Stimulated activated CD8-positive, alpha-beta memory T cell treated with anti-CD3 and anti-CD28 coated beads, Interleukin-15, amount 100 ng/mL, for 48 hours (primary cell): ENCODE data around the gene NFATC1.
A peak's percentile ranks its signal among the peaks of the same experiment; 100 is the strongest.

ENCODE experiments used
- DNase-seq, 2 donors: peaks; one replicate each; pipeline ENCODE4 v3.0.0-alpha.2; 2020; ENCODE audit warnings: low read depth in 2 of 2

The NFATC1 gene

DNA sequence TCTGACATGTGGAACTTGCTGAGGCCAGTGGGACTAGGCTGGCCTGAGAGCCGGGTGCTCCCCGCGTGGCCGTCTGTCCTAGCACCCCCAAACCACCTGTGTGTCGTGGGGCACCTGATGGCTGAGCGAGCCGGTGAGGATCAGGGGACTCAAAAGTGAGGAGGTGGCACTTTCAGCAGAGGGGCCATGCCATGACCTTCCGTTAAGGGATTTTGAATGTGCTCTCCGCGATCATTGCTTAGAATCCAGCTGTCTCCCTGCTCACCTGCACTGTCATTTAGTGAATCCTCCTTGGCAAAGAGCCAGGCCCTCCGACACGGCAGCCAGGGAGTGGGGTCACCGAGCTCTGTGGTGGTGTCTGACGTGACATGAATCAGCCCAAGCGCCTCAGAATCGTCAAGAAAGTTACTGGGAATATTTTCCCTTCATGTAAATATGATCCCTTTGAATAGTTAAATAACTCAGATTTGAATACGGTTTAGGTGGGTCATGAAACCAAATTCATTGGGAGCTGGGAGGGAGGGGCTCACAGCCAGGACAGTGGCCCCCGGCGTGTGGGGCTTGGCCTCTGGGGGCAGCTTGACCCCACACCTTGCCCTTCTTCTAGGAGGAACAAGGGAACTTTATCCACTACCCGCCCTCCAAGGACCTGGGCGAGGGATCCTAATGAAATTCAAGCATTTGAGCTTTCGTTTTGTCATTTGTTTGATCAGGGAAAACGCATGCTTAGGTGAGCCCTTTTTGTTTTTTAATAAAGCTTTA is 9.5 kb downstream of the NFATC1 start:
- DNase-seq: peak in 1 of 2 donors; percentile 56

DNA sequence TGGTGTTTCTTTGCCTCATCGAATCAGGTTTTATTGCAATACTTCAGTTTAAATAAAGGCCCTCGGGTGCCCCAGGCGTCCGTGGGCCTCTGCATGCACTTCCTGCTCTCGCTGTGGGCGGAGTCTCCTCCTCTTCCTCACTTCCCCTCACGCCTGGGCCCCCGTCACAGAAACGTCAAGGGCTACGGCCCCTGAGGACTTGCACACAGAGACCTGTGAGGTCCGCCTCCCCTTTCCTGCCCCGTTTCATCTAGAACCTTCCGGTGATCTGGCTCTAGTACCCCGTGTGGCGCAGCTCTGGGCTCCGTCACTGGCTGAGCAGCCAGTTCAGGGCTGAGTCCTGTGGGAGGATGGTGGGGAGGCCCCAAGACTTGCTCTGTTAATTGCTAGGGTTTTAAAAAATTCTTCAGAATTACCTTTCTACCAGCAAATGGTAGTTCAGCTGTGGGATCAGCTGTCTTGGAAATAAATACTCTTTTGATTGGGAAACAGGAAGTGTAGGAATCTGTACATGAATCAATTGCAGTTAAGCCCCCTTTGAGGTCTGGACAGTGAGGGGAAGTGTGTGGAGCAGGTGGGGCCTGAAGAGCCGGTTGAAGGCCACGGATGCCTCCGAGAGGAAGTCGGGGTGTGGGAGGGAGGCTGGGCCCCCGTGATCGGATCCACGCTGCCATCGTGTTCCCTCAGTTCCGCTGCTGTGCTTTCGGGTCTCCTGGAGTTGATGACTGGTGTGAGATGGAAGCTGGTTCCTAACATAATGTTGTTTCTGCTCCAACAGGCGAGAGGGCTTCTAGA is 10.2 kb downstream of the NFATC1 start:
- peak; percentile 78 to 85 for DNase-seq

DNA sequence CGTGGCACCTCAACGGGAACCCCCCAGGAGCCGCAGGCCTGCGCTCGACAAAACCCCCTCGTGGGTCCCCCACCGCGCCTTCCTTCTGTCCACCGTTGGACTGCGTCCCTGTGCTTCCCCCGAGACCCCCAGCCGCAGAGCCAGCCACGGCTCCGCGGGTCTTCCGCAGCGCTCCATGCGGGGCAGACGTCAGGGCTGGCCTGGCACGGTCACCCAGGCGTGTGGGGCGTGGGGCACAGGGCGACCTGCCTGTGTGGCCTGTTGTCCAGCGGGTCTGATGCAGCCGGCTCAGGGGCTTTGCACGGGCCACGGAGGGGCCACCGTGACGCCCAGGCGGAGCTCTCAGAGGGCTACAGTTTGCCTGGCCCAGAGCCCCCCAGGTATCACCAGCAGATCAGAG is 11.0 kb downstream of the NFATC1 start:
- DNase-seq: no peak

DNA sequence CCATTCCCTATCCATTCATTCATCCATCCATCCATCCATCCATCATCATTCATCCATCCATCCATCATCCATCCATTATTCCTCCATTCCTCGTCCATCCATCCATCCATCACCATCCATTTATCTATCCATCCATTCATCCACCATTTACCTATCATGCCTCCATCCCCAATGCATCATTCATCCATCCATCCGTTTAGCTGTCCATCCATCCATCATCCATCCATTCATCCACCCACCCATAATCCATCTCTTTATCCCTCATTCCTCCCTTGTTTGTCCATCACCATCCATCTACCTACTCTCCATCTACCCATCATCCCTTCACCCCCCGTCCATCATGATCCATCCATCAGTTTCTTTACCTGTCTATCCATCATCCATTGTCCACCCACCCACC is 13.6 kb downstream of the NFATC1 start:
- no peak for DNase-seq

DNA sequence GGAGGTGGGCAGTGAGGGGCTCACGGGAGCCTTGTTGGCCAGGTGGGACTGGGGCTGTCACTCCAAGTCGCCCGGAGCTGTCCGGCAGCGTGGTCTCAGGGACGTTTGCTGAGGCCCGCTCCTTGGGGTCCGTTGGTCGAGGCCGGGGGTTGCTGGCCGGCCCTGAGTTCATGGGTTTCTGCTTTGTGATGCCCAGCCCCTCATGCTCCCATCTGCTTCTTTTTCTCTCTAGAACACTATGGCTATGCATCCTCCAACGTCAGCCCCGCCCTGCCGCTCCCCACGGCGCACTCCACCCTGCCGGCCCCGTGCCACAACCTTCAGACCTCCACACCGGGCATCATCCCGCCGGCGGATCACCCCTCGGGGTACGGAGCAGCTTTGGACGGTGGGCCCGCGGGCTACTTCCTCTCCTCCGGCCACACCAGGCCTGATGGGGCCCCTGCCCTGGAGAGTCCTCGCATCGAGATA is 14.5 kb downstream of the NFATC1 start:
- DNase-seq: no peak

DNA sequence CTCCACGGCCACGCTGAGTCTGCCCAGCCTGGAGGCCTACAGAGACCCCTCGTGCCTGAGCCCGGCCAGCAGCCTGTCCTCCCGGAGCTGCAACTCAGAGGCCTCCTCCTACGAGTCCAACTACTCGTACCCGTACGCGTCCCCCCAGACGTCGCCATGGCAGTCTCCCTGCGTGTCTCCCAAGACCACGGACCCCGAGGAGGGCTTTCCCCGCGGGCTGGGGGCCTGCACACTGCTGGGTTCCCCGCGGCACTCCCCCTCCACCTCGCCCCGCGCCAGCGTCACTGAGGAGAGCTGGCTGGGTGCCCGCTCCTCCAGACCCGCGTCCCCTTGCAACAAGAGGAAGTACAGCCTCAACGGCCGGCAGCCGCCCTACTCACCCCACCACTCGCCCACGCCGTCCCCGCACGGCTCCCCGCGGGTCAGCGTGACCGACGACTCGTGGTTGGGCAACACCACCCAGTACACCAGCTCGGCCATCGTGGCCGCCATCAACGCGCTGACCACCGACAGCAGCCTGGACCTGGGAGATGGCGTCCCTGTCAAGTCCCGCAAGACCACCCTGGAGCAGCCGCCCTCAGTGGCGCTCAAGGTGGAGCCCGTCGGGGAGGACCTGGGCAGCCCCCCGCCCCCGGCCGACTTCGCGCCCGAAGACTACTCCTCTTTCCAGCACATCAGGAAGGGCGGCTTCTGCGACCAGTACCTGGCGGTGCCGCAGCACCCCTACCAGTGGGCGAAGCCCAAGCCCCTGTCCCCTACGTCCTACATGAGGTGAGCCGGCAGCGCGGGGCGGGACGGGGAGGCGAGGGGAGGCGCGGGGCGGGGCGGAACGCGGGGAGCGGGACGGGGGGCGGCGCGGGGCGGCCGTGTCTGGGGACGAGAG is 15.2 kb downstream of the NFATC1 start:
- no peak for DNase-seq

DNA sequence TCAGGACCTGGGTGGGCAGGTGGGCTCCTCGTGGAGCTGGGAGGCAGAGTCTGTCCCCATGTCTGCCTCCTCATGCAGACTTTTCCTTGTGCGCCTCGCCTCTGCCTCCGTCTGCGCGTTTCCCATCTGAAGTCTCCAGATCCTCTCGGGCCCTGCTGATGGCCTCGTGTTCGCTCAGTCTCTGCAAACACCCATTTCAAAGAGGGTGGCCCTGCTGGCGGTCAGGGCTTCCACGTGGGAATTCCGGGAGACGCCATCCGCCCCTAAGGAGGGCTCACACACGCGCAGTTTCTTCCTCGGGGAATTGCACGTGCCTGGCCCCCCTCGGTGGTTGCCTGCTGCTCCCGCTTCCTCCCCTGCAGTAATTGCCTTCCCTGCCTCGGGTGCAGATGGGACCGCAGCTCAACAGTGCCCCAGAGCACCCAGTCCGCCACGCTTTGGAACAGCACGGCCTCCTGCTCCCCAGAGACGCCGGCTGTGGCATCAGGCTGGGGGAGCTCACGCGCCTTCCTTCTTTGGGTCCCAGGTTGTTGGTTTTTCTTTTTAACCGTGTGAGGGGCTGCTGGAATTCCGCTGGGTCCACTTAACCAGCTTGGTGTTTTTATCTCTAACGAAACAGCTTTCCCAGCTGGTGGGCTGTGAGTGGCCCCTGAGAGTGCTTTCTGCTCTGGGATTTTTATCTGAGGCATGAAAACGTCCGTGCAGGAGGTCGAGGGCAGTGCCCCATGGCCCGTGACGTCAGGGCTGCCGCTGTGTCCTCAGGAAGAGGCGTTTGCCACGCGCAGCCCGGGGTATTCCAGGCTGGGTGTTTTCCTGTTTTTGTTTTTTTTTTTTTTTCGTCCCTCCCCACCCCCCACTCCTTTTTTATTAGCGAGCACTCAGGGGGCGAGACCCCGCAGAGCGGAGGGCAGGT is 16.1 kb downstream of the NFATC1 start:
- no peak for DNase-seq

DNA sequence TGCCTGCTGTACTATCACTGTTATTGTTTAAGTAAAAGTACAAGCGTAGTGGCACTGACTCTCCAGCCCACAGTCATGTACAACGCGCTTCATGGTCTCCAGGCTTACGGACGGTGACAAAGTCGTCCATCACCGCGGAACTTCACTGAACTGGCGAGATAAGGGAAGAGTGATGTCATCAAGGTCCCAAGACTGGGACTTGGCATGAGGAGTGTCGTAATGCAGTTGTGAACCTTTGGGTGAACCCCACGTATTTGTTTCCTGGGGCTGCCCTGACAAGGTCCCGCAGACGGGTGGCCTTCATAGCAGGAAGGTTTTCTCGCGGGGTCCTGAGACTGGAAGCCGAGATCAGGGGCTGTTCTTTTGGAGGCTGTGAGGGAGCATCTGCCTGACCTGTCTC is 17.3 kb downstream of the NFATC1 start:
- no peak for DNase-seq

DNA sequence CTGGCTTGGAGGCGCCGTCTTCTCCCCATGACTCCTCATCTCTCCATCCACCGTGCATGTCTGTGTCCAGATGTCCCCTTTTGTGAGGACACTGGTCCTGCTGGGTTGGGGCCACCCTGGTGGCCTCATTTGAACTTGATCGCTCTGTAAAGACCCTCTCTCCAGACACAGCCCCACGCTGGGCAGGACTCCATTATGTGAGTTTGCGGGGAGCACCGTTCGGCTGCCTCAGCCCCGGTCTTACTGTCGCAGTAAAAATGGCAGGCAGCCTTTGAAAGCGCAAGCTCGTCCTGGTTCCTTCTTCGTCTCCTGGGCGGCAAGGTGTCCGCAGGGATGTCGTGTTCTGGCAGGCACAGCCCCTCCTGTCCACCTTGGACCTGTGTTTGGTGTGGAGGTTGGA is 17.7 kb downstream of the NFATC1 start:
- no peak for DNase-seq

DNA sequence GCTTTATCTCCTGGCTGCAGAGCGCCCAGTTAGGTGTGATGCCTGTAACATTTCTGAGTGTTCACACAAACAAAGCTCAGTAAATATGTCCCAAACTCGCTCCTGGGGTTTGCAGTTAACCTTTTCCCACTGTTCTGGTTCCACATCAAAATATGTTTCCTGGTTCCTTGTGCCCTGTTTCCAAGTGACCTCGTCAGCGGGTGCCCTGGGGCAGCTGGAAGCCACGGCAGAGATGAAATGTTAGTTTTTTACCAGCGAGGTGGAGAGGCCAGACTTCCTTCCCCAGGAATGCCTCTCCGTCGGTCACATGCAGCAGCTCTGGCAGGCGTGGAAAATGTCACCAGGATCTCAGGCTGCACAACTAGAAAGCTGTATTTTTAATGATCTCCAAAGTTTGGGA is 18.2 kb downstream of the NFATC1 start:
- DNase-seq: no peak

DNA sequence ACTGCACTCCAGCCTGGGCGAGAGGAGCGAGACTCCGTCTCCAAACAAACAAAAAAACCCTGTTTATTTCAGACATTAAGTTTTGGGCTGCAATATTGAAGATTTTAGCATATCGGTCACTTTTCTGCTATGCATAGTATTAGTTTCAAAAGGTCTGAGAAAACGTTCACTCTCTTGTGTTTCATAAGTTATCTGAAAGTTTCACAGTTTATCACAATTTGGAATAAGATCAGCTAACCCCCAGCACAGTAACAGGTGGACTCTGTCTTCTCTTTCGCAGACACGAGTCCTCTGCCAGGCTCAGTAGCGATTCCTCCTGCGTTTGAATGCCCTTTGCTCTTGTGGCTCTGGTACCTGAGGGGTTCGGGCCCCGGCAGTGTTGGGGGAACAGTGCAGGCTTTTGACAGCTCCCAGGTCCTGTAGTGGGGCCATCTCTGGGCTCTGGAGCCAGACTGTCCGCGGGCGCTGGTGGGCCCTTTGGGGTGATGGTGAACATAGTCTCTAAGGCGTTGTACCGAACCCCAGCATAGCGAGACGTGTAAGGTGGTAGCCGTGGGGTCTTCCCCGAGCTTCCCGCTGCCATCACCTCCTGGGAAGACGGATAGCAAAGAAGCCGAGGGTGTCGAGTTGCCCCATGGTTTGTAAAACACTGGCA is 20.4 kb downstream of the NFATC1 start:
- DNase-seq: no peak

DNA sequence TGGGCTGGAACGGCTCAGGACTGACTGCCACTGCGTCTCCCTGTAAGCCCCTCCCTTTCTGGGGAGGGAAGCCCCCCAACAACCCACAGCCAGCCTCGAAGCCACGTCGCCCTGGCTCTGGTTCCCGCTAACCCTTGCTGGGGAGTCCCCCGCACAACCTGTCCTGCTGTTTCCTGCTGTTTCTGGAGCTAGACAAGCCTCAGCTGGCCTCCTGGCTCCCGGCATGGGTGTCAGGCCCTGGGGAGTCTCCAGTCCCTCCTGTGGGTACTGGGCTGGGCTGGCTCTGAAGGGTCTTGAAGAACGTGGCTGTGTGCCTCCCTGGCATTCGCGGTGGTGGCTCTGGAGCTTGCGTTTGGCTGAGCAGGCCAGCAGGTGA is 20.9 kb downstream of the NFATC1 start:
- no peak for DNase-seq

DNA sequence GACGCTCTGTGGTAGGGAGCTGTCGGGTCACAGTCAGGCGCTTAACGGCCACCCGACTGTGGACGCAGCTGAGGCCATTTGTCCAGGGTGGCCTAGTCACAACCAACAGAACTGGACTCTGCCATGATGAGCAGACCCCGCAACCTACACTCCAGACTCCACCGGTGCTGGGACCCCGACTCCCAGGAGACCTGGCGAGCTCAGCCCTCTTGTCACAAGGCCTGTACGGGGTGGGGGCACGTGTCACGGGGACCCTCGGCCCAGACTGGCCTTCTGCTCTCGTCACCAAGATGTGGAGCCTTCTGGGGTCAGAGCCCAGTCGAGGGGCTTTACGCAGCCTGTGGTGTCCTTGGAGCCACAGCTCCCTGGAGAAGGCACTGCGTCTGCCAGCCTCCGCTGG is 22.5 kb downstream of the NFATC1 start:
- DNase-seq: no peak

DNA sequence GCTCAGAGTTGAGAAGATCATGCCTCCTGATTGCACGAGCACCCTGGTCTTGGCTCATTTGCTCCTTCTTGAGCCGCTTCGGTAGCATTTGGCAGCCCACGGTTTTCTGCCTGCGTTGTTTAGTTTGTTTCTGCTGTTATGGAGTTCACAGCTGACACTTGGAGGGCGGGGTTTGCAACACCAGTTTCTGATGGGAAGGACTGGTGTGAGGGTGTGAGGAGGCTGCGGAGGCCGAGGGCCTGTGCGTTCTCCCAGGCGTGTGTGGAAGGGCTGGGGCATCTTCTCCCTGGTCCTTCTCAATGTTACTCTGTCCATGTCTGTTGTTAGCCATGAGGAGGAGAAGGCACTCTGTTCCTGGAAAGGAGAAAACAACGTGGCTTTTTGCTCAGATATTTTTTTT is 22.9 kb downstream of the NFATC1 start:
- no peak for DNase-seq

DNA sequence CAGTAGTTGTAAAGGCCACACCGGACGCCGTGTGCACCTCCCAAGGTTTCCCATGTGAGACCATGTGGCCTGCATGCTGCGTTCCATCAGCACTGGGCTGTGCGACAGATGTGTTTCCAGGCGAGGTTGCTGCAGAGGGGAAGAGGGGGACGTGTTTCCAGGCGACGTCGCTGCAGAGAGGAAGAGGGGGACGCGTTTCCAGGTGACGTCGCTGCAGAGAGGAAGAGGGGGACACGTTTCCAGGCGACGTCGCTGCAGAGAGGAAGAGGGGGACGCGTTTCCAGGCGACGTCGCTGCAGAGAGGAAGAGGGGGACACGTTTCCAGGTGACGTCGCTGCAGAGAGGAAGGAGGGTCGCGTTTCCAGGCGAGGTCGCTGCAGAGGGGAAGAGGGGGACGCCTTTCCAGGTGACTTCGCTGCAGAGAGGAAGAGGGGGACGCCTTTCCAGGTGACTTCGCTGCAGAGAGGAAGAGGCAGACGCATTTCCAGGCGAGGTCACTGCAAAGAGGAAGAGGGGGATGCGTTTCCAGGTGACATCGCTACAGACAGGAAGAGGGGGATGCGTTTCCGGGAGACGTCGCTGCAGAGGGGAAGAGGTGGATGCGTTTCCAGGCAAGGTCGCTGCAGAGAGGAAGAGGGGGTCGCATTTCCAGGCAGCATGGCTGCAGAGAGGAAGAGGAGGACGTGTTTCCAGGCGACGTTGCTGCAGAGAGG is 24.5 kb downstream of the NFATC1 start:
- DNase-seq: no peak

DNA sequence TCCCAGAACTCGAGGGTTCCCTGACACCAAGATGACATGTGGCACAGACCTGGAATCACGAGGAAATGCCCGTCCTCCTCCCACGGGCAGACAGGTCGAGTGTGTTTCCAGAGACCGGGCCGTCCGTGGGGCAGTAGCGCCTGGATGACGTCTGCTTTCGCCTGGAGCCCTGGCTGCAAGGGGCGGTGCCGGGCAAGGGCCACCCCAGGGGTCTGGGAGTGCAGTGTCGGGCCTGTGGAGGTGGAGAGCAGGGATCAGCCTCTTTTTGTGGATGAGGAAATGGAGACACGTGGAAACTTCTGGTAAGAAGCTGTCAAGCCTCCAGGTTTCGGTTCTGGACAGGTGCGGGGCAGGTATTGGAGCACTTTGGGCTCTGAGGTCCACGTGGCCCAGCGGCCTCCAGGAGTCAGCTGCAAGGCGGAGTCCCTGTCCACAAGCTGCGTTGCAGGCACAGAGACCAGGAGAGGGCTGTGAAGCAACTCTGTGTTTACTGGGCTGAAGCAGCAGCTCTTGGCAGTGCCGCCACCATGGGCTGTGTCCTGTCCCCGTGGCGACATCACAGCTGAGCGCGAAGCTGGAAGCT is 25.6 kb downstream of the NFATC1 start:
- DNase-seq: no peak

DNA sequence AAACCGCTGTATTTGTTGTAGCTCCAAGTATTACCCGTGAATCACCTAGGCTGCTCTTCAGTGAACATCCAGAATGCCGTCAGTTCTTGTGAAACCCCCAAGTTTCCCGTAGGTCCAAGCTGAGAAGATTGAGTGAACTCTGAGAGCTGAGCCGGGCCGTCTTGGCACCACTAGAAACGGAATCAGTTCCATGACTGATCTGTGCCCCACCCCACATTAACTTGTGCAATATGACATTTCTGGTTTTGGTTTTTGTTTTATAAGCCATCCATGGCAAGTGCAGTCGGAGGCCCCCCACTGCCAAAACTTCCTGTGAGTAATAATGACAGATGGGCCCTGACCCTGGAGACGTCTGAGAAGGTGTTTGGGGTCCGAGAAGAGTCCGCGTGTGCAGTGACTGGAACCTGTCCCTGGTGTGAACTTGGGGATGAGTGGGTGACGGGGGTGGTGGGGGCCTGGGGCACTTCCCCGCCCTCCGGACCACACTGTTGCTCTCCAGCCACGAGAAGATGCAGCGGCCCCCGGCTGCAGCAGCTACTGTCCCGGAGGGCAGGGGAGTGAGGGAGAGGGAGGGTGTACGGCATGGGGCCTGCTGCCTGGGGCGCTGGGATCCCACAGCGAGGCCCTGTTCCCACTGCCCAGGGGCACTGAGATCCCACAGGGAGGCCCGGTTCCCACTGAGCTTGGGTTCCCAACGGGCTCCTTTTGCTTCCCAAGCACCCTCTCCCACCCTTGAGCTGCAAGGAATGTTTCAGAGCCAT is 26.5 kb downstream of the NFATC1 start:
- no peak for DNase-seq

DNA sequence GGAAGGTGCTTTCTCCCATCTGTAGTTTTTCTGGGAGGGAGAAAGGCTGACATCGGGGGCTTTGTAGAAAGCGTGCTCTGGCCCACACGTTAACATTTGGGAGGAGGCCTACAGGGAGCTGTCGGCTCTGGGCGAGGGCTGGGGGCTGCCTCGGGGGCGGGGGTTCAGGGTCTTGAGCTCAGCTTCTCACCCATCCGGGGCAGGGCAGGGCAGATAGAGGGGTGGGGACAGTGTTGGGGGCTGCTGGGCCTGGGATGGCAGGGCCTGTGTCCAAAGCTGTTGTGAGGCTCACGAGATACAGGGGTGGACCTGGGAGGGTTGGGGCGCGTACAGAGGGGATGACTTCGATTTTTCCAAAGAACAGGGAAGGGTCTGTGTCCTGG is 27.0 kb downstream of the NFATC1 start:
- DNase-seq: no peak
